Gastrocnemius medialis (tissue), 4 donors: ENCODE data around the gene LDLRAD3. TPM values are rescaled to one million over a fixed set of nuclear protein-coding genes. Genes with fewer than 3 reads are reported as not detected.
A peak's percentile ranks its signal among the peaks of the same experiment; 100 is the strongest.

Source experiments
- ATAC-seq, 2 donors: fragments of 150-250 bp; one replicate each; pipeline ENCODE4 v1.9.1; 2016
- DNase-seq, 2 donors: peaks; one replicate each; pipeline ENCODE4 v3.0.0-alpha.2; 2019
- H3K27ac ChIP-seq, 4 donors: fragments of 200-600 bp; sonication (generic); 1 replicate in 1 of 4; 2 replicates in 3 of 4; pipeline ENCODE4 v1.5.1; 2016 to 2018; ENCODE audit warnings: mild to moderate bottlenecking in 2 of 4, moderate library complexity in 1 of 4
- H3K27me3 ChIP-seq, 3 donors: fragments of 200-600 bp; sonication (generic) in 2 of 3; 1 replicate in 1 of 3; 2 replicates in 2 of 3; pipeline versions ENCODE4 v1.5.1 to v1.6.0; 2016 to 2019; ENCODE audit warnings: mild to moderate bottlenecking in 1 of 3, moderate library complexity in 1 of 3
- H3K36me3 ChIP-seq, 2 donors: fragments of 200-600 bp; sonication (generic) in 1 of 2; one replicate each; pipeline ENCODE4 v1.5.1; 2017 to 2018
- H3K4me1 ChIP-seq, 2 donors: fragments of 200-600 bp; sonication (generic) in 1 of 2; one replicate each; pipeline ENCODE4 v1.5.1; 2016 to 2017; ENCODE audit warnings: mild to moderate bottlenecking in 2 of 2
- H3K4me3 ChIP-seq, 4 donors: fragments of 200-600 bp; sonication (generic) in 3 of 4; 1 replicate in 1 of 4; 2 replicates in 3 of 4; pipeline ENCODE4 v1.5.1; 2016 to 2019; ENCODE audit warnings: mild to moderate bottlenecking in 2 of 4
- H3K9me3 ChIP-seq, 3 donors: fragments of 200-600 bp; sonication (generic) in 2 of 3; 1 replicate in 1 of 3; 2 replicates in 2 of 3; pipeline ENCODE4 v1.5.1; 2016 to 2019
- POLR2A ChIP-seq, 2 donors: fragments of 450-650 bp; IDR thresholded peaks; one replicate each; pipeline ENCODE4 v1.6.1; 2017; ENCODE audit warnings: antibody characterized with exemption in 2 of 2, mild to moderate bottlenecking in 2 of 2, moderate library complexity in 2 of 2
- in situ Hi-C, 4 donors: fragments of 200-750 bp; cut with MboI; loops; one replicate each; pipeline versions ENCODE4 v1.15.0 to v1.8.0; 2017; ENCODE audit warnings: low sequenced_read_pairs in 4 of 4
- intact Hi-C: fragments of 100-400 bp; cut with DNase I; formaldehyde crosslinking; loops from one replicate; pipeline ENCODE4 v1.15.1; 2023; ENCODE audit warnings: low total_unique reads
- total RNA-seq, 4 donors: library from RNA; depleted of rRNA; stranded (reverse); fragments of >200 nt; gene quantifications; one replicate each; pipeline versions ENCODE4 v1.1.0 to v1.2.3, GENCODE V29; 2016
- TF ChIP-seq, protein P1 (sequence below), 5 experiments: fragments of 450-650 bp in 3 of 5; fragments of 200-600 bp in 2 of 5; sonication (generic) in 2 of 5; IDR thresholded peaks in 4 of 5; conservative IDR thresholded peaks in 1 of 5; 1 replicate in 4 of 5; 2 replicates in 1 of 5; pipeline ENCODE4 v1.5.1; 2016 to 2019; ENCODE audit warnings: antibody characterized with exemption in 5 of 5, mild to moderate bottlenecking in 3 of 5, moderate library complexity in 3 of 5

The LDLRAD3 gene
- total RNA-seq, 4 donors from 2014 or later, result 6.1 to 12.8 (median 11.8) TPM

DNA sequence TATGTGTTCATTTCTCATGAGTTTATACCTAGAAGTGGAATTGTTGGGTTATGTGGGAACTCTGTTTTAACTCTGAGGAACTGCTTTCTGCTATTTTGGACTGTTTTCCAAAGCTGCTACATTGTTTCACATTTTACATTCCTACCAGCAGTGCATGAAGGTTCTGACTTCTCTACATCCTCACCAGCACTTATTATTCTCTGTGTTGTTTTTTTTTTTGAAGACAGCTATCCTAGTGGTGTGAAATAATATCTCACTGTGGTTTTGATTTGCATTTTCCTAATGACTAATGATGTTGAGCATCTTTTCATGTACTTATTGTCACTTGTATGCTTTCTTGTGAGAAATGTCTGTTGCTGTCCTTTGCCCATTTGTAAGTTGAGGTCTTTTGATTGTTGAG, 175.4 kb downstream of the LDLRAD3 start:
- no peak for ATAC-seq
- intact Hi-C loops (no loop called here), in situ Hi-C loops (no loop called here)
- H3K9me3 ChIP-seq, result no peaks in the 10 kb centered on the region
- H3K27me3 ChIP-seq, result no peaks in the 10 kb centered on the region
- H3K4me1 ChIP-seq, result peaks cover 5 to 7% of the 10 kb centered on the region in 2 donors
- H3K27ac ChIP-seq, result no peak overlapping the region
- TF ChIP-seq, protein P1, sequence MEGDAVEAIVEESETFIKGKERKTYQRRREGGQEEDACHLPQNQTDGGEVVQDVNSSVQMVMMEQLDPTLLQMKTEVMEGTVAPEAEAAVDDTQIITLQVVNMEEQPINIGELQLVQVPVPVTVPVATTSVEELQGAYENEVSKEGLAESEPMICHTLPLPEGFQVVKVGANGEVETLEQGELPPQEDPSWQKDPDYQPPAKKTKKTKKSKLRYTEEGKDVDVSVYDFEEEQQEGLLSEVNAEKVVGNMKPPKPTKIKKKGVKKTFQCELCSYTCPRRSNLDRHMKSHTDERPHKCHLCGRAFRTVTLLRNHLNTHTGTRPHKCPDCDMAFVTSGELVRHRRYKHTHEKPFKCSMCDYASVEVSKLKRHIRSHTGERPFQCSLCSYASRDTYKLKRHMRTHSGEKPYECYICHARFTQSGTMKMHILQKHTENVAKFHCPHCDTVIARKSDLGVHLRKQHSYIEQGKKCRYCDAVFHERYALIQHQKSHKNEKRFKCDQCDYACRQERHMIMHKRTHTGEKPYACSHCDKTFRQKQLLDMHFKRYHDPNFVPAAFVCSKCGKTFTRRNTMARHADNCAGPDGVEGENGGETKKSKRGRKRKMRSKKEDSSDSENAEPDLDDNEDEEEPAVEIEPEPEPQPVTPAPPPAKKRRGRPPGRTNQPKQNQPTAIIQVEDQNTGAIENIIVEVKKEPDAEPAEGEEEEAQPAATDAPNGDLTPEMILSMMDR (IDR thresholded peaks at IDR 0.05 in 4 of 5, conservative IDR thresholded peaks at IDR 0.05 in 1 of 5), result no peak
- no peak for TF ChIP-seq POLR2A (IDR thresholded peaks at IDR 0.05)
- no peaks in the 10 kb centered on the region for H3K36me3 ChIP-seq
- DNase-seq, result no peak
- no peak overlapping the region for H3K4me3 ChIP-seq

DNA sequence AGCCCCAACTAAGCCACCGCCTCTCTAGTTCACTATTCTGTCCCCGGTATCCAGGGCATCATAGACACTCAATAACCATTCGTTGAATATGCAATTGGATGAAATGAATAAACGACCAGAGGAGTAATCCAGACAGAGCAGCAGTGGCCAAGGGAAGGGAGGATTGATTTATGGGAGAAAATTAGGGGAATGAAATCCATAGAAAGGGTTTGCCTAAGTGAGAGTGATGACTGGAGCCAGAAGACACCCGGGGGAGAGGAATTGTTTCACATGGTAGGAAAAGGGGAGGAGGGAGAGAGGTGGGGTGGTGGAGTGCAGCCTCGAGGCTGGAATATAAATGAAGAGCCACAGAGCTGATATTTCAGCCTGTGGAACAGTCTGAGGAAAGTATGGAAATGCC, 177.2 kb downstream of the LDLRAD3 start:
- TF ChIP-seq POLR2A (IDR thresholded peaks at IDR 0.05), result no peak
- TF ChIP-seq, protein P1 (IDR thresholded peaks at IDR 0.05 in 4 of 5, conservative IDR thresholded peaks at IDR 0.05 in 1 of 5), result no peak
- no peak overlapping the region for H3K4me3 ChIP-seq
- in situ Hi-C loops, result loop anchor here in 2 of 4 donors (10.0 kb wide), 2 partner anchors 306 to 506 kb away; partner anchors contain the start of gene FJX1 (in 1 of the 2)
- H3K4me1 ChIP-seq, result peaks cover 5 to 7% of the 10 kb centered on the region in 2 donors
- no peak for ATAC-seq
- no peaks in the 10 kb centered on the region for H3K36me3 ChIP-seq
- intact Hi-C loops, result no loop called here
- H3K9me3 ChIP-seq, result no peaks in the 10 kb centered on the region
- no peak overlapping the region for H3K27ac ChIP-seq
- DNase-seq, result no peak
- no peaks in the 10 kb centered on the region for H3K27me3 ChIP-seq

- H3K9me3 ChIP-seq, result no peaks in the 10 kb centered on the region
- H3K27ac ChIP-seq, result no peak overlapping the region
- peaks cover 5 to 7% of the 10 kb centered on the region in 2 donors for H3K4me1 ChIP-seq
- in situ Hi-C loops, result loop anchor here in 2 of 4 donors (10.0 kb wide), 2 partner anchors 308 to 508 kb away; partner anchors contain the start of gene FJX1 (in 1 of the 2)
- H3K36me3 ChIP-seq, result no peaks in the 10 kb centered on the region
- no peak for ATAC-seq
- TF ChIP-seq, protein P1 (IDR thresholded peaks at IDR 0.05 in 4 of 5, conservative IDR thresholded peaks at IDR 0.05 in 1 of 5), result no peak
- no peak for TF ChIP-seq POLR2A (IDR thresholded peaks at IDR 0.05)
- no peak for DNase-seq
- H3K27me3 ChIP-seq, result no peaks in the 10 kb centered on the region
- H3K4me3 ChIP-seq, result no peak overlapping the region
- intact Hi-C loops, result no loop called here
Measured at GRCh38 chr11:36122671-36123070, 178.8 kb downstream of the LDLRAD3 start.

- no peak overlapping the region for H3K4me3 ChIP-seq
- H3K27ac ChIP-seq, result peak overlapping the region in 1 of 4 donors; percentile 23
- ATAC-seq (no peak), DNase-seq (no peak)
- TF ChIP-seq POLR2A (IDR thresholded peaks at IDR 0.05), result no peak
- TF ChIP-seq, protein P1 (IDR thresholded peaks at IDR 0.05 in 4 of 5, conservative IDR thresholded peaks at IDR 0.05 in 1 of 5), result no peak
- no peaks in the 10 kb centered on the region for H3K27me3 ChIP-seq
- intact Hi-C loops (no loop called here), in situ Hi-C loops (loop anchor here in 2 of 4 donors (10.0 kb wide), 2 partner anchors 309 to 509 kb away; partner anchors contain the start of gene FJX1 (in 1 of the 2))
- H3K36me3 ChIP-seq, result no peaks in the 10 kb centered on the region
- no peaks in the 10 kb centered on the region for H3K9me3 ChIP-seq
- peaks cover 5 to 7% of the 10 kb centered on the region in 2 donors for H3K4me1 ChIP-seq
Measured at GRCh38 chr11:36123336-36124101, 179.7 kb downstream of the LDLRAD3 start.
